ENCODE data around the gene MED10. TPM values are rescaled to one million over a fixed set of nuclear protein-coding genes. Genes with fewer than 3 reads are reported as not detected.

MED10 gene
- total and polyA plus RNA-seq, 9 of the 15 experiments (the other 6 are each of a cell fraction or from before 2014, with no cell fraction given): 23.8 to 83.4 (median 58.8) TPM

- TF ChIP-seq THRB (CRISPR knock-in tag; conservative IDR thresholded peaks at IDR 0.05): no peak
Measured at GRCh38 chr5:6347673-6348072, 30.7 kb downstream of the MED10 start (continued).

GRCh38 chr5:6347165-6347564, 31.2 kb downstream of the MED10 start:
- WGBS (ENCODE audit: insufficient coverage, low coverage, missing lambda C conversion rate): 3% methylated on average over 4 of the region's 4 CpGs
- FAIRE-seq (no peak), DNase-seq (ENCODE audit: extremely low read depth in 1 of 4, low spot score in 3 of 4) (no peak), ATAC-seq (no peak)
- ChIA-PET POLR2A (interaction anchor here (0.7 kb wide), 1 partner anchor 31 kb away, joined by 4 read pairs; the partner anchor contains the start of gene MED10), CTCF (ENCODE audit: low intra/inter-chr PET ratio) (no interaction called here)
- peaks cover 9% of the 10 kb centered on the region for H4K20me1 ChIP-seq (replicated peaks; ENCODE audit: control insufficient read depth, insufficient read depth, low read length)
- no peak overlapping the region for H3K27ac ChIP-seq (ENCODE audit: extremely low read depth, low read depth, low read length)
- no peaks in the 10 kb centered on the region for H3K36me3 ChIP-seq (ENCODE audit: control insufficient read depth, insufficient read depth, low read length)
- H3K9me3 ChIP-seq (replicated peaks; ENCODE audit: control insufficient read depth, insufficient read depth, low read depth, low read length): no peaks in the 10 kb centered on the region
- BruUV-seq (replicated peaks): no TSS peak
- no peaks in the 10 kb centered on the region for H3K79me2 ChIP-seq (ENCODE audit: control insufficient read depth, insufficient read depth, low read length)
- peaks cover 0 to 3% of the 10 kb centered on the region in 2 experiments; a peak in 1 of 5 replicates for H3K4me1 ChIP-seq (replicated peaks in 1 of 2; ENCODE audit: control insufficient read depth in 2 of 2, insufficient read depth in 2 of 2, low read length in 2 of 2)
- no peak overlapping the region for H2AFZ ChIP-seq (ENCODE audit: low read depth, low read length)
- H3K9ac ChIP-seq (ENCODE audit: insufficient read depth in 1 of 2, low read depth in 2 of 2, low read length in 2 of 2): no peak overlapping the region
- no peak overlapping the region for H3K4me2 ChIP-seq (ENCODE audit: insufficient read depth, low read length)
- intact Hi-C loops (cut with micrococcal nuclease): no loop called here
- no peak overlapping the region for H3K4me3 ChIP-seq
- H3K27me3 ChIP-seq (ENCODE audit: control insufficient read depth in 2 of 2, insufficient read depth in 2 of 2, low read length in 2 of 2): peaks cover 51 to 84% of the 10 kb centered on the region in 2 experiments
- in situ Hi-C loops (cut with MboI): no loop called here
- H3K9me1 ChIP-seq (ENCODE audit: control insufficient read depth, insufficient read depth, low read length): no peaks in the 10 kb centered on the region
- TF ChIP-seq BCOR (IDR thresholded peaks at IDR 0.05): no peak
- TF ChIP-seq BRF1 (IDR thresholded peaks at IDR 0.05; ENCODE audit: borderline replicate concordance, extremely low read depth, insufficient read length): no peak
- TF ChIP-seq ZNF384 (IDR thresholded peaks at IDR 0.05; ENCODE audit: low read depth, low read length): no peak
- no peak for TF ChIP-seq SNIP1 (IDR thresholded peaks at IDR 0.05; ENCODE audit: low read depth)
- no peak for TF ChIP-seq RAD21 (CRISPR knock-in tag; conservative IDR thresholded peaks at IDR 0.05 in 1 of 2, IDR thresholded peaks at IDR 0.05 in 1 of 2)
- TF ChIP-seq MBD1 (CRISPR knock-in tag; IDR thresholded peaks at IDR 0.05): no peak
- TF ChIP-seq, protein P1, sequence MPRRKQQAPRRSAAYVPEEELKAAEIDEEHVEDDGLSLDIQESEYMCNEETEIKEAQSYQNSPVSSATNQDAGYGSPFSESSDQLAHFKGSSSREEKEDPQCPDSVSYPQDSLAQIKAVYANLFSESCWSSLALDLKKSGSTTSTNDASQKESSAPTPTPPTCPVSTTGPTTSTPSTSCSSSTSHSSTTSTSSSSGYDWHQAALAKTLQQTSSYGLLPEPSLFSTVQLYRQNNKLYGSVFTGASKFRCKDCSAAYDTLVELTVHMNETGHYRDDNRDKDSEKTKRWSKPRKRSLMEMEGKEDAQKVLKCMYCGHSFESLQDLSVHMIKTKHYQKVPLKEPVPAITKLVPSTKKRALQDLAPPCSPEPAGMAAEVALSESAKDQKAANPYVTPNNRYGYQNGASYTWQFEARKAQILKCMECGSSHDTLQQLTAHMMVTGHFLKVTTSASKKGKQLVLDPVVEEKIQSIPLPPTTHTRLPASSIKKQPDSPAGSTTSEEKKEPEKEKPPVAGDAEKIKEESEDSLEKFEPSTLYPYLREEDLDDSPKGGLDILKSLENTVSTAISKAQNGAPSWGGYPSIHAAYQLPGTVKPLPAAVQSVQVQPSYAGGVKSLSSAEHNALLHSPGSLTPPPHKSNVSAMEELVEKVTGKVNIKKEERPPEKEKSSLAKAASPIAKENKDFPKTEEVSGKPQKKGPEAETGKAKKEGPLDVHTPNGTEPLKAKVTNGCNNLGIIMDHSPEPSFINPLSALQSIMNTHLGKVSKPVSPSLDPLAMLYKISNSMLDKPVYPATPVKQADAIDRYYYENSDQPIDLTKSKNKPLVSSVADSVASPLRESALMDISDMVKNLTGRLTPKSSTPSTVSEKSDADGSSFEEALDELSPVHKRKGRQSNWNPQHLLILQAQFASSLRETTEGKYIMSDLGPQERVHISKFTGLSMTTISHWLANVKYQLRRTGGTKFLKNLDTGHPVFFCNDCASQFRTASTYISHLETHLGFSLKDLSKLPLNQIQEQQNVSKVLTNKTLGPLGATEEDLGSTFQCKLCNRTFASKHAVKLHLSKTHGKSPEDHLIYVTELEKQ (CRISPR knock-in tag; IDR thresholded peaks at IDR 0.05): no peak
- TF ChIP-seq TRIM24 (IDR thresholded peaks at IDR 0.05): no peak
- TF ChIP-seq RFX1 (IDR thresholded peaks at IDR 0.05): no peak
- no peak for TF ChIP-seq ZNF239 (CRISPR knock-in tag; IDR thresholded peaks at IDR 0.05)
- no peak for TF ChIP-seq ZNF778 (CRISPR knock-in tag; IDR thresholded peaks at IDR 0.05)
- TF ChIP-seq HOMEZ (CRISPR knock-in tag; IDR thresholded peaks at IDR 0.05): no peak

Measured in K562 (cell line).